Measurements from ENCODE around the gene RCSD1.
"Not testable (repeated sequence)": the region's sequence is repeated elsewhere in the genome, so short reads cannot be mapped to it uniquely, and the experiment has no call there.

Gene RCSD1

GRCh38 chr1:167715157-167715999, 85.3 kb downstream of the RCSD1 start:
- DNase-seq (ENCODE audit: low read depth, low spot score): peak; percentile 83

GRCh38 chr1:167716000-167716271, 85.9 kb downstream of the RCSD1 start:
- DNase-seq (ENCODE audit: low read depth, low spot score): no peak

- no peak for DNase-seq (ENCODE audit: low read depth, low spot score)
These were observed 87.3 kb downstream of the RCSD1 start for GRCh38 chr1:167717351-167717750.

GRCh38 chr1:167718914-167719691, 89.1 kb downstream of the RCSD1 start:
- no peak for DNase-seq (ENCODE audit: low read depth, low spot score)

- DNase-seq (ENCODE audit: low read depth, low spot score): not testable (repeated sequence)
These were observed 89.8 kb downstream of the RCSD1 start for GRCh38 chr1:167719715-167720421.

GRCh38 chr1:167720965-167721616, 91.1 kb downstream of the RCSD1 start:
- DNase-seq (ENCODE audit: low read depth, low spot score): peak; percentile 29

GRCh38 chr1:167721617-167722151, 91.7 kb downstream of the RCSD1 start, which contains the start of gene MPZL1:
MPZL1 (plus strand) TSS chr1:167721982; CDS start chr1:167722152, 170 bp downstream.
- DNase-seq (ENCODE audit: low read depth, low spot score): peak; percentile 78

- DNase-seq (ENCODE audit: low read depth, low spot score): no peak
These were observed 92.3 kb downstream of the RCSD1 start for GRCh38 chr1:167722152-167722869.

- no peak for DNase-seq (ENCODE audit: low read depth, low spot score)
These were observed 92.8 kb downstream of the RCSD1 start for GRCh38 chr1:167722870-167723251.

GRCh38 chr1:167723707-167724323, 93.8 kb downstream of the RCSD1 start:
- no peak for DNase-seq (ENCODE audit: low read depth, low spot score)

GRCh38 chr1:167726008-167726407, 96.0 kb downstream of the RCSD1 start:
- no peak for DNase-seq (ENCODE audit: low read depth, low spot score)

GRCh38 chr1:167728818-167729410, 98.9 kb downstream of the RCSD1 start:
- DNase-seq (ENCODE audit: low read depth, low spot score): no peak

GRCh38 chr1:167734227-167734626, 104.2 kb downstream of the RCSD1 start:
- no peak for DNase-seq (ENCODE audit: low read depth, low spot score)

GRCh38 chr1:167734841-167735240, 104.8 kb downstream of the RCSD1 start:
- DNase-seq (ENCODE audit: low read depth, low spot score): no peak

GRCh38 chr1:167737169-167737568, 107.1 kb downstream of the RCSD1 start:
- no peak for DNase-seq (ENCODE audit: low read depth, low spot score)

GRCh38 chr1:167738158-167738557, 108.1 kb downstream of the RCSD1 start:
- no peak for DNase-seq (ENCODE audit: low read depth, low spot score)

GRCh38 chr1:167739752-167740151, 109.7 kb downstream of the RCSD1 start:
- no peak for DNase-seq (ENCODE audit: low read depth, low spot score)

GRCh38 chr1:167741103-167741502, 111.1 kb downstream of the RCSD1 start:
- not testable (repeated sequence) for DNase-seq (ENCODE audit: low read depth, low spot score)

GRCh38 chr1:167742392-167743057, 112.5 kb downstream of the RCSD1 start:
- DNase-seq (ENCODE audit: low read depth, low spot score): peak; percentile 43

Measured in smooth muscle cell of the brain vasculature (primary cell).